K562 (cell line): Measurements from ENCODE around the gene NAIF1.

Experiments
- PCBP2 ChIP-seq: fragments of 200-400 bp; formaldehyde crosslinking; IDR thresholded peaks from 2 replicates; pipeline ENCODE4 v1.6.1; 2018; ENCODE audit warnings: low read length, low read depth, mild to moderate bottlenecking, moderate library complexity; ENCODE audit not compliant: poor library complexity, severe bottlenecking
- U2AF1 ChIP-seq: fragments of 200-400 bp; formaldehyde crosslinking; optimal IDR thresholded peaks from 2 replicates; pipeline ENCODE3; 2017; ENCODE audit warnings: mild to moderate bottlenecking, low read depth, low read length, moderate library complexity
- TF ChIP-seq, protein P1 (sequence below): fragments of 450-650 bp; IDR thresholded peaks from 2 replicates; pipeline ENCODE4 v1.6.1; 2018; ENCODE audit not compliant: partially characterized antibody

DNA sequence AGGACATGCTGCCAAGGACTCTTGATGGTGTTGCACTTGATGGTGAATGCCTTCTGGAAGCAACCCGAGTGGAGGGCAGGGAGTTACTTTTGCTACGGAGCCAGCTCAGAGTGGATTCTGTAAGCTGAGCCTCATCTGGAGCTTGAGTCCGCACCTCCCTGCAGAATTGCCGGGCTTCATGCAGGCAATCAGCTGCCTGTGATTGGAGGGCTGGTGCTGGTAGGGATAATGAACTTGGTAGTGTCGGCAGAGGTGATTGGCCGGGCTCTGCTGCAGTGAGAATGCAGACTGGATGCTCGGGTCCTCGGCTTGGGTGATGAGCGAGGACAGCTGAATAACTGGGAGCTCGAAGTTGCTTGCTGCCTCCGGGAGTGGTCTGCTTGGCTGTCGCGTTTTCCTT lies 24.0 kb upstream of the NAIF1 start:
- no peak for TF ChIP-seq PCBP2
- TF ChIP-seq, protein P1, sequence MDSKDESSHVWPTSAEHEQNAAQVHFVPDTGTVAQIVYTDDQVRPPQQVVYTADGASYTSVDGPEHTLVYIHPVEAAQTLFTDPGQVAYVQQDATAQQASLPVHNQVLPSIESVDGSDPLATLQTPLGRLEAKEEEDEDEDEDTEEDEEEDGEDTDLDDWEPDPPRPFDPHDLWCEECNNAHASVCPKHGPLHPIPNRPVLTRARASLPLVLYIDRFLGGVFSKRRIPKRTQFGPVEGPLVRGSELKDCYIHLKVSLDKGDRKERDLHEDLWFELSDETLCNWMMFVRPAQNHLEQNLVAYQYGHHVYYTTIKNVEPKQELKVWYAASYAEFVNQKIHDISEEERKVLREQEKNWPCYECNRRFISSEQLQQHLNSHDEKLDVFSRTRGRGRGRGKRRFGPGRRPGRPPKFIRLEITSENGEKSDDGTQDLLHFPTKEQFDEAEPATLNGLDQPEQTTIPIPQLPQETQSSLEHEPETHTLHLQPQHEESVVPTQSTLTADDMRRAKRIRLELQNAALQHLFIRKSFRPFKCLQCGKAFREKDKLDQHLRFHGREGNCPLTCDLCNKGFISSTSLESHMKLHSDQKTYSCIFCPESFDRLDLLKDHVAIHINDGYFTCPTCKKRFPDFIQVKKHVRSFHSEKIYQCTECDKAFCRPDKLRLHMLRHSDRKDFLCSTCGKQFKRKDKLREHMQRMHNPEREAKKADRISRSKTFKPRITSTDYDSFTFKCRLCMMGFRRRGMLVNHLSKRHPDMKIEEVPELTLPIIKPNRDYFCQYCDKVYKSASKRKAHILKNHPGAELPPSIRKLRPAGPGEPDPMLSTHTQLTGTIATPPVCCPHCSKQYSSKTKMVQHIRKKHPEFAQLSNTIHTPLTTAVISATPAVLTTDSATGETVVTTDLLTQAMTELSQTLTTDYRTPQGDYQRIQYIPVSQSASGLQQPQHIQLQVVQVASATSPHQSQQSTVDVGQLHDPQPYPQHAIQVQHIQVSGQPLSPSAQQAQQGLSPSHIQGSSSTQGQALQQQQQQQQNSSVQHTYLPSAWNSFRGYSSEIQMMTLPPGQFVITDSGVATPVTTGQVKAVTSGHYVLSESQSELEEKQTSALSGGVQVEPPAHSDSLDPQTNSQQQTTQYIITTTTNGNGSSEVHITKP: no peak
- TF ChIP-seq U2AF1: no peak
